NAMALWA (cell line): Measurements from ENCODE around the gene PLIN1.

Experiments
- DNase-seq: peaks from one replicate; pipeline ENCODE4 v3.0.0-alpha.2; 2015; ENCODE audit warnings: low spot score

The PLIN1 gene

DNA sequence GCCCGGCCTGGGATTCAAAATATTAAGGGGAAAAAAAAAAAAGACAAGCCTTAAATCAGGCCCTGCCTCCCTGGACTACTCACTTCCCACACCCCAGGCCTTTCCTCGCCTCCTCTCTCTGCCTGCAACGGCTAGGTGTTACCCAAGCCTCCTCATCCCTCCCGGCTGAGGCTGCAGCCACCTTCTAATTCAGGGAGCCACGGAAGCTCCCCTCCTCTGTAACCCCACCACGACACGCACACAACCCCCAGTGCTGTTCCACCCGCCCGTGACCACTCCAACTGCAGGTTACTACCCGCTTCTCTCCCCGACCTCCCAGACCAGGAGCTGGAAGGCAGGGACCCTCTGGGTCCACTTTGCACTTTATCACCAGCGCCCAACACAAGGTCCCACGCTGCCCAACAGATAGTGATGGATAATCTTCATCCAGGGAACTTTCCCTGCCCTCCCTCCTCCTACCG, 24.8 kb downstream of the PLIN1 start:
- no peak for DNase-seq

- no peak for DNase-seq
These were observed 25.6 kb downstream of the PLIN1 start for GRCh38 chr15:89653578-89653977.

- no peak for DNase-seq
These were observed 26.5 kb downstream of the PLIN1 start for GRCh38 chr15:89652666-89653065.

GRCh38 chr15:89652131-89652530, 27.0 kb downstream of the PLIN1 start:
- no peak for DNase-seq

DNA sequence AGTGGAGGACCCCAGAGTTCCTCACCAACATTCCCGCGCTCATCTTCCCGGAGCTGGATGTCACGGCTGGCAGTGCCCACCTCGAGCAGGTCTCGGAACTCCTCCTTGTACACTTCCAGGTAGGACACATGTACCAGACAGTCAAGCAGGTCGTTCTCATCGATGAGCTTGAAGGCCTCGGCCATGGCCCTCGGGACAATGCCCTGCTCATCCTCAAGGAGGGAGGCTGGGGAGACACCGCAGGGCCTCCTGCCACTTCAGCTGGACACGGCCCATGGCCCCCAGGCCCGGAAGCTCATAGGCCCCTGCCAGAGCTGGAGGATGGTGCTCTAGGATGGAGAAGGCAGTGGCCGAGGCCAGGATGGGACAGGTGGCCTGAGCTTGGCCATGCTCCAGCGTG, 29.5 kb downstream of the PLIN1 start:
- no peak for DNase-seq

- DNase-seq, result no peak
These were observed 30.0 kb downstream of the PLIN1 start for GRCh38 chr15:89649013-89649625.

DNA sequence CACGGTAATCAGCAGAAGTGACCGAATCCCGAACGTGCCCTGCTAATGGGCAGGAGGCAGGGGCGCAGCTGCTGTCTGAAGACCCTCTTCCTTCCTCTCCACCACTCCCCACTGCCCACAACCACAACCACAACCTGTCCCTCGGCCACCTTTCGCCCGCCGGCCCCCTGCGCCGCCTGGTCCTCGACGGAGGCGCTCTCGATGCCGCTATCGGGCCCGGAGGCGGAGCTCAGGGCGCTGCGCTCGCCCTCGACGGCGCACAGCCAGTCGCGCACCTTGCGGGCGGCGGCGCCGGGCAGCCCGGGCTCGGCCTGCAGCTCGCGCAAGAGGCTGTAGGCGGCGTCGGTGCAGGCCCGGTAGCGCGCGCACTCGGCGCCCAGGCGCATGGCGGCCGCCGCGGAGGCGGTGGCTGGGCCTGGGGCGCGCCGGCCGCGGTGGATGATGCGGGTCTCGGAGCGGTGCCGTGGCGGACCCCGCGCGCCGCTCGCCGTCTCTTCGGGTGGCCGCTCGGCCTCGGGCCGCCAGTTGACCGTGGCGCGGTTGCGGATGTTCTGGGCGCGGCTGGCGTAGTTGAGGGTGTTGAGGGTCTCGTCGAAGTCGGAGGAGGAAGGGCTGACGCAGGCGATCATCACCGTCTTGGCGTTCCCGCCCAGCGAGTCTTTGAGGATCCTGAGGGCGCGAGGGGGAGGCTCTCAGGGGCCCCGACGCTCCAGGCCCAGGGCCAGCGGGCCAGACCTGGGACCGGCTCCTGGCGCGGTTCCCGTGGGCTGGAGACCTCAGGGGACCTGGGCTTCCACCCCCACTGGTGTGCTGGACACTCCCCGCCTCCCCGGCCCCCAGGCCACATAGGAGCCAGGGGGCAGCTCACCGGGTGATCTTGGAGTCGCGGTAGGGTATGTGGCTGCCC, 30.8 kb downstream of the PLIN1 start:
- DNase-seq, result no peak

- DNase-seq, result peak; percentile 73
These were observed 31.8 kb downstream of the PLIN1 start for GRCh38 chr15:89647191-89647851.

- no peak for DNase-seq
These were observed 32.6 kb downstream of the PLIN1 start for GRCh38 chr15:89646416-89647141.

GRCh38 chr15:89645680-89646079, 33.5 kb downstream of the PLIN1 start:
- no peak for DNase-seq

GRCh38 chr15:89642106-89642505, 37.1 kb downstream of the PLIN1 start:
- DNase-seq, result no peak

GRCh38 chr15:89641053-89641452, 38.1 kb downstream of the PLIN1 start:
- no peak for DNase-seq

GRCh38 chr15:89640245-89640644, 38.9 kb downstream of the PLIN1 start:
- DNase-seq, result no peak

- no peak for DNase-seq
These were observed 45.6 kb downstream of the PLIN1 start for GRCh38 chr15:89633585-89633984.

DNA sequence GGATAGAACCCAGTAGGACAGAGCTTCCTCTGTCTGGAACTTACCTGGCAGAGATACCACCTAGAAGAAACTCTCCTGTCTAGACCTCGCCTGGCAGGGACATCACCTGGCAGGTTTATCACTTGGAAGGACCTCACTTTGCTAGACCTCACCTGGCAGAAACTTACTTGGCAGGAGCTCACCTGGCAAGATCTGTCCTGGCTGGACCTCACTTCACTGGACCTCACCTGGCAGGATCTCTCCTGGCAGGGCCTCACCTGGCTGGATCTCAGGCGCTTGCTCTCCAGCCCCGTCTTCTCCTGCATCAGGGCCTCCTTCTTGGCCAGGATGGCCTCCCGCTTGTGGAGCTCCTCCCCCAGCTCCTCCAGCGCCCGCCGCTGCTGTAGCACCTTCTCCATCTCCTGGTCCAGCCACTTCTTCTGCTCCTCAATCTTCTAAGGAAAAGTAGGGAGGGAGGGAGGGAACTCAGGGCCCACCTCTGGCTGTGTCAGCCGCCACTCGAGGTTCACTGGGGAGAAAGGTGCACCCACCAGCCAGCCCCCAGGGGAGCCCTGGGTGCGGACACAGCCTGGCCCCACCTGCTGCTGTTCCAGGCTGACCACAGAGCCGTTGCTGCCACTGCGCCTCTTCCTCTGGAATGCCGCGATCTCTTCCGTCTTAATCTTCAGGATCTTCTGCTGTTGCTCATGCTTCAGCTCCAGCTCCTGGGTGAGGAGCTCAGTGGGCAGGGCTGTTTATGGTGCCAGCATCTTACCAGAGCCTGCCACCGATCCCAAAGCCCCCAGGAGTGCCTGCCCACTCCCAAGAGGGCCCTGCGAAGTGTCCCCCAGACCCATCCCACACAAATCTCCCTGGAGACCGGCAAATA, 46.4 kb downstream of the PLIN1 start:
- no peak for DNase-seq

GRCh38 chr15:89631902-89632264, 47.3 kb downstream of the PLIN1 start:
- no peak for DNase-seq

- no peak for DNase-seq
These were observed 47.9 kb downstream of the PLIN1 start for GRCh38 chr15:89630974-89631901.

- no peak for DNase-seq
These were observed 48.9 kb downstream of the PLIN1 start for GRCh38 chr15:89630260-89630659.

DNA sequence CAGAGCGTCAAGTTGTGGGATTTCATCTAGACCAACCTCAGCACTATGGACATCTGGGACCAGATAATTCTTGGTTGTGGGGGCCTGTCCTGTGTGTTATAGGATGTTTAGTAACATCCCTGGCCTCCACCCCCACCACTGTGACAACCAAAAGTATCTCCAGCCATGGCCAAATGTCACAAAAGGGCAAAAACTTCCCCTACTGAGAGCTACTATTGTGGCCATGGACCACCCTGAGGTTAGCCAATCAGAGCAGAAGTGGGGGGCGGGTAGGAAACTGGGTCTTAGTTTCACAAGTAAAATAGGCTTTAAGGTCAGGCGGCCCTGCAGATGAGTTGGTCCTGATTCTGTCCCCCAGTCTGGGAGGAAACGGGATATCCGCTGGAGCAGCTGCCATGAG, 49.3 kb downstream of the PLIN1 start:
- no peak for DNase-seq
